Panc1 (cell line): Measurements from ENCODE around the gene KCNQ4. TPM values are rescaled to one million over a fixed set of nuclear protein-coding genes. Genes with fewer than 3 reads are reported as not detected.

Source experiments
- ATAC-seq: fragments of 200-7000 bp; cut with Tn5 transposase; 2 replicates; pipeline ENCODE4 v1.9.1; 2020; ENCODE audit warnings: mild to moderate bottlenecking, moderate library complexity
- BruUV-seq: library from RNA; stranded (reverse); fragments of 400-500 nt; replicated peaks from 2 replicates; lab custom pipeline; 2021; lab: Mats Ljungman, UMichigan
- CTCF ChIA-PET: fragments of 300-600 bp; sonication (Branson Sonifier 250); formaldehyde crosslinking; loops from one replicate; lab custom pipeline; 2022; ENCODE audit warnings: antibody characterized with exemption; lab: Charles Lee
- POLR2A ChIA-PET: fragments of 300-600 bp; sonication (Branson Sonifier 250); formaldehyde crosslinking; loops from one replicate; lab custom pipeline; 2022; ENCODE audit warnings: antibody characterized with exemption; lab: Charles Lee
- DNase-seq: peaks from one replicate; pipeline ENCODE4 v3.0.0-alpha.2; 2010; ENCODE audit warnings: low read depth, low spot score
- H3K27ac ChIP-seq: 2 replicates; pipeline ENCODE4 v1.5.1; 2011; ENCODE audit warnings: mild to moderate bottlenecking, low read length, inconsistent platforms
- H3K27me3 ChIP-seq: fragments of 200-500 bp; sonication (Bioruptor generic); 2 replicates; pipeline ENCODE4 v1.6.0; 2014; ENCODE audit warnings: low read length, inconsistent platforms; ENCODE audit not compliant: control insufficient read depth, insufficient read depth
- H3K36me3 ChIP-seq: fragments of 200-500 bp; sonication (Bioruptor generic); 2 replicates; pipeline ENCODE4 v1.5.1; 2014; ENCODE audit warnings: inconsistent platforms, mild to moderate bottlenecking, low read length, moderate library complexity; ENCODE audit not compliant: control insufficient read depth, insufficient read depth
- H3K4me1 ChIP-seq: 2 replicates; pipeline ENCODE4 v1.5.1; 2011; ENCODE audit warnings: inconsistent platforms, mild to moderate bottlenecking, low read length, moderate library complexity; ENCODE audit not compliant: control insufficient read depth, insufficient read depth
- H3K4me3 ChIP-seq, 2 experiments: 2 replicates each; pipeline ENCODE4 v1.5.1; 2011 to 2012; ENCODE audit warnings: low read depth in 2 of 2, low read length in 2 of 2, mild to moderate bottlenecking in 2 of 2, inconsistent platforms in 1 of 2, moderate library complexity in 1 of 2
- H3K9me3 ChIP-seq: fragments of 200-500 bp; sonication (Bioruptor generic); 2 replicates; pipeline ENCODE4 v1.5.1; 2014; ENCODE audit warnings: low read depth, mild to moderate bottlenecking, inconsistent platforms, low read length, moderate library complexity; ENCODE audit not compliant: control insufficient read depth, insufficient read depth
- POLR2AphosphoS5 ChIP-seq: IDR thresholded peaks from 2 replicates; pipeline ENCODE4 v1.6.1; 2012; ENCODE audit warnings: mild to moderate bottlenecking, low read depth, low read length, moderate library complexity
- SIN3A ChIP-seq: IDR thresholded peaks from 2 replicates; pipeline ENCODE4 v1.6.1; 2012; ENCODE audit warnings: low read depth, mild to moderate bottlenecking, low read length, moderate library complexity, borderline replicate concordance; ENCODE audit not compliant: insufficient read depth
- TCF7L2 ChIP-seq: IDR thresholded peaks from 2 replicates; pipeline ENCODE4 v1.6.1; 2011; ENCODE audit warnings: mild to moderate bottlenecking, low read depth, low read length, inconsistent platforms
- in situ Hi-C: cut with HindIII; loops from 2 replicates; pipeline ENCODE4 v1.10.0; 2016; ENCODE audit warnings: low sequenced_read_pairs, low pct_unique_long_range_greater_than_20kb
- intact Hi-C: fragments of 100-400 bp; cut with micrococcal nuclease; formaldehyde crosslinking; loops from one replicate; pipeline ENCODE4 v1.10.0; 2022; ENCODE audit not compliant: unreplicated experiment
- total RNA-seq: library from RNA; stranded (reverse); gene quantifications from one replicate; pipeline ENCODE4 v1.2.1, GENCODE V29; 2021; ENCODE audit not compliant: unreplicated experiment
- TF ChIP-seq, protein P1 (sequence below), 2 experiments: IDR thresholded peaks; 2 replicates each; pipeline ENCODE4 v1.6.1; 2011 to 2012; ENCODE audit warnings: low read depth in 2 of 2, control low read depth in 1 of 2, low read length in 1 of 2, mild to moderate bottlenecking in 1 of 2, moderate library complexity in 1 of 2; ENCODE audit not compliant: insufficient read depth in 1 of 2
- TF ChIP-seq, protein P2 (sequence below): fragments of 450-650 bp; IDR thresholded peaks from 2 replicates; pipeline ENCODE4 v1.5.1; 2017; ENCODE audit warnings: mild to moderate bottlenecking

The KCNQ4 gene
- total RNA-seq, 1 experiment from 2014 or later = 2.6 TPM

DNA sequence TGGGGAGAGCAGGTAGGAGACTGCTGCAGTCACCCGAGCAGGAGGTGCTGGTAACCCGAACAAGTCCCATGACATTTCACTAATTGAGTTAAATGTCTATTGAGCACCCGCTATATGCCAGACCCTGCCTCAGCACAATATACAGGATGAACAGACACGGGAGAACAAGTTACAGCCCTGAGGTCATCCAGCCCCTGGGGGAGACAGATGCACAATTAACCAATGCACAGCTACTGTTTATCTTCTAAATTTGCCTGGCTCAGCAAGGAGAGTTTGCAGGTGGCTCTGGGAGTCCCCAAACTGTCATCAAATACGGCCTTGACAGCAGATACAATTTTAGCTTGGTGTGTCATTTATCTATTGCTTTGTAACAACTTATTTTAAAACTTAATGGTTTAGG, 60.5 kb downstream of the KCNQ4 start:
- DNase-seq = no peak
- POLR2A ChIA-PET = no interaction called here
- no peaks in the 10 kb centered on the region for H3K9me3 ChIP-seq
- CTCF ChIA-PET = no interaction called here
- TF ChIP-seq, protein P1, sequence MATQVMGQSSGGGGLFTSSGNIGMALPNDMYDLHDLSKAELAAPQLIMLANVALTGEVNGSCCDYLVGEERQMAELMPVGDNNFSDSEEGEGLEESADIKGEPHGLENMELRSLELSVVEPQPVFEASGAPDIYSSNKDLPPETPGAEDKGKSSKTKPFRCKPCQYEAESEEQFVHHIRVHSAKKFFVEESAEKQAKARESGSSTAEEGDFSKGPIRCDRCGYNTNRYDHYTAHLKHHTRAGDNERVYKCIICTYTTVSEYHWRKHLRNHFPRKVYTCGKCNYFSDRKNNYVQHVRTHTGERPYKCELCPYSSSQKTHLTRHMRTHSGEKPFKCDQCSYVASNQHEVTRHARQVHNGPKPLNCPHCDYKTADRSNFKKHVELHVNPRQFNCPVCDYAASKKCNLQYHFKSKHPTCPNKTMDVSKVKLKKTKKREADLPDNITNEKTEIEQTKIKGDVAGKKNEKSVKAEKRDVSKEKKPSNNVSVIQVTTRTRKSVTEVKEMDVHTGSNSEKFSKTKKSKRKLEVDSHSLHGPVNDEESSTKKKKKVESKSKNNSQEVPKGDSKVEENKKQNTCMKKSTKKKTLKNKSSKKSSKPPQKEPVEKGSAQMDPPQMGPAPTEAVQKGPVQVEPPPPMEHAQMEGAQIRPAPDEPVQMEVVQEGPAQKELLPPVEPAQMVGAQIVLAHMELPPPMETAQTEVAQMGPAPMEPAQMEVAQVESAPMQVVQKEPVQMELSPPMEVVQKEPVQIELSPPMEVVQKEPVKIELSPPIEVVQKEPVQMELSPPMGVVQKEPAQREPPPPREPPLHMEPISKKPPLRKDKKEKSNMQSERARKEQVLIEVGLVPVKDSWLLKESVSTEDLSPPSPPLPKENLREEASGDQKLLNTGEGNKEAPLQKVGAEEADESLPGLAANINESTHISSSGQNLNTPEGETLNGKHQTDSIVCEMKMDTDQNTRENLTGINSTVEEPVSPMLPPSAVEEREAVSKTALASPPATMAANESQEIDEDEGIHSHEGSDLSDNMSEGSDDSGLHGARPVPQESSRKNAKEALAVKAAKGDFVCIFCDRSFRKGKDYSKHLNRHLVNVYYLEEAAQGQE (IDR thresholded peaks at IDR 0.05; ENCODE audit: insufficient read depth in 1 of 2, low read depth in 2 of 2, low read length in 1 of 2) = no peak
- no peak for TF ChIP-seq TCF7L2
- TF ChIP-seq SIN3A = no peak
- TF ChIP-seq, protein P2, sequence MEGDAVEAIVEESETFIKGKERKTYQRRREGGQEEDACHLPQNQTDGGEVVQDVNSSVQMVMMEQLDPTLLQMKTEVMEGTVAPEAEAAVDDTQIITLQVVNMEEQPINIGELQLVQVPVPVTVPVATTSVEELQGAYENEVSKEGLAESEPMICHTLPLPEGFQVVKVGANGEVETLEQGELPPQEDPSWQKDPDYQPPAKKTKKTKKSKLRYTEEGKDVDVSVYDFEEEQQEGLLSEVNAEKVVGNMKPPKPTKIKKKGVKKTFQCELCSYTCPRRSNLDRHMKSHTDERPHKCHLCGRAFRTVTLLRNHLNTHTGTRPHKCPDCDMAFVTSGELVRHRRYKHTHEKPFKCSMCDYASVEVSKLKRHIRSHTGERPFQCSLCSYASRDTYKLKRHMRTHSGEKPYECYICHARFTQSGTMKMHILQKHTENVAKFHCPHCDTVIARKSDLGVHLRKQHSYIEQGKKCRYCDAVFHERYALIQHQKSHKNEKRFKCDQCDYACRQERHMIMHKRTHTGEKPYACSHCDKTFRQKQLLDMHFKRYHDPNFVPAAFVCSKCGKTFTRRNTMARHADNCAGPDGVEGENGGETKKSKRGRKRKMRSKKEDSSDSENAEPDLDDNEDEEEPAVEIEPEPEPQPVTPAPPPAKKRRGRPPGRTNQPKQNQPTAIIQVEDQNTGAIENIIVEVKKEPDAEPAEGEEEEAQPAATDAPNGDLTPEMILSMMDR = no peak
- TF ChIP-seq POLR2AphosphoS5 = no peak
- intact Hi-C loops (no loop called here), in situ Hi-C loops (no loop called here)
- no peaks in the 10 kb centered on the region for H3K27me3 ChIP-seq
- no peak for ATAC-seq
- BruUV-seq = no TSS peak
- H3K27ac ChIP-seq = no peak overlapping the region
- H3K36me3 ChIP-seq = no peaks in the 10 kb centered on the region
- H3K4me1 ChIP-seq = no peaks in the 10 kb centered on the region
- no peak overlapping the region for H3K4me3 ChIP-seq

DNA sequence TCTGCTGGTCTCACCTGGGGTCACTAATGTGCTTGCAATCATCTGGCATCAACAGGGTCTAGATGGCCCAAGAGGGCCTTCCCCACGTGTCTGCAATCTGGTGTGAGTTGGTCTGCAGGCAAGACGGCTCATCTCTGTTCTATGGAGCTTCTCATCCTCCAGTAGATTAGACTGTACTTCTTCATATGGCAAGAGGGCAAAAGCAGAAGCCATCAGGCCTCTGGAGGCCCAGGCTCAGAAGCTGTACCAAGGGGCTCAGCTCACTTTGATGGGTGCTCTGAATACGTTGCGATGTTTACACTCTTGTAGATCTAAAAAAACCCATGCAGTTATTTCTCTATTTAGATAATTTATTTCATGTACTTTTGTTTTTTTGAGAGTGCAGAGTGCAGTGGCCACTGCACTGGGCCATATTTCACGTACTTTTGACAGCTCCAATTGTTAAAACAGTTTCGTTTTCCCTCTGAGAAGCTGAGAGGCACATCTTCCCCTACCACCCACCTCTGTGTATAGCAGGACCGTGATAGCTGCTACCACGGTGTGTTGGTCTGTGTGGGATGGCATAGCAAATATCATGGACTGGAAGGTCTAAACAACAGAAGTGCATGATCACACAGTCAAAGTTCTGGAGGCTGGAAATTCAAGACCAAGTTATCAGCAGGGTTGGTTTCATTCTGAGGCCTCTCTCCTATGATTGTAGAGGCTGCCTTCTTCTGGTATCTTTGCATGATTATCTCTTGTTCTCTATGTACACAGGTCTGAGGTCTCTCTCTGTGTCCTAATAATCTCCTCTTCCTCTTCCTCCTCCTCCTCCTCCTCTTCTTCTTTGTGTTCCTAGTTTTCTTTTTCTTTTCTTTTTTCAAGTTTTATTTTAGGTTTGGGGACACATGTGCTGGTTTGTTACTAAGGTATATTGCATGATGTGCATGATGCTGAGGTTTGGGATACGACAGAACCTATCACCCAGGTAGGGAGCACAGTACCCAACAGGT, 61.6 kb downstream of the KCNQ4 start:
- ATAC-seq = no peak
- intact Hi-C loops = loop anchor here (5.0 kb wide), 2 partner anchors 63 to 233 kb away; partner anchors contain the start of gene KCNQ4

More for the DNA sequence above, 61.6 kb downstream of the KCNQ4 start:
- TF ChIP-seq, protein P2 = no peak
- TF ChIP-seq TCF7L2 (no peak), SIN3A (no peak), POLR2AphosphoS5 (no peak)
- TF ChIP-seq, protein P1 (IDR thresholded peaks at IDR 0.05; ENCODE audit: insufficient read depth in 1 of 2, low read depth in 2 of 2, low read length in 1 of 2) = no peak
- ChIA-PET CTCF (interaction anchor here (0.8 kb wide), 1 partner anchor 104 kb away, joined by 4 read pairs; no protein-coding TSS in a partner anchor), POLR2A (no interaction called here)
- in situ Hi-C loops = no loop called here
- Histone ChIP-seq H3K9me3 (no peaks in the 10 kb centered on the region), H3K27ac (no peak overlapping the region), H3K36me3 (no peaks in the 10 kb centered on the region), H3K4me1 (no peaks in the 10 kb centered on the region), H3K27me3 (no peaks in the 10 kb centered on the region), H3K4me3 (no peak overlapping the region)
- BruUV-seq = no TSS peak
- DNase-seq = no peak
